Endodermal cell (in vitro differentiated cells): ENCODE data around the gene MCOLN1. TPM values are rescaled to one million over a fixed set of nuclear protein-coding genes. Genes with fewer than 3 reads are reported as not detected.
"Not testable (repeated sequence)": the region's sequence is repeated elsewhere in the genome, so short reads cannot be mapped to it uniquely, and the experiment has no call there.

Experiments used
- DNase-seq: peaks from one replicate; pipeline ENCODE4 v3.0.0-alpha.2; 2017
- H3K27ac ChIP-seq: 2 replicates; pipeline ENCODE4 v1.5.1; 2013; ENCODE audit warnings: mild to moderate bottlenecking, low read depth, low read length, moderate library complexity
- H3K27me3 ChIP-seq: 2 replicates; pipeline ENCODE4 v1.6.1; 2013; ENCODE audit warnings: mild to moderate bottlenecking, low read length, moderate library complexity; ENCODE audit not compliant: insufficient read depth, control insufficient read depth, poor library complexity, severe bottlenecking
- H3K36me3 ChIP-seq: 2 replicates; pipeline ENCODE4 v1.7.0; 2013; ENCODE audit warnings: mild to moderate bottlenecking, low read length, moderate library complexity; ENCODE audit not compliant: control insufficient read depth, insufficient read depth
- H3K4me1 ChIP-seq: one replicate; pipeline ENCODE4 v1.7.0; 2013; ENCODE audit warnings: low read length; ENCODE audit not compliant: control insufficient read depth, insufficient read depth
- H3K4me3 ChIP-seq: 2 replicates; pipeline ENCODE4 v1.5.1; 2013; ENCODE audit warnings: mild to moderate bottlenecking, low read length, moderate library complexity
- H3K9ac ChIP-seq: 2 replicates; pipeline ENCODE4 v1.6.1; 2013; ENCODE audit warnings: mild to moderate bottlenecking, low read length, moderate library complexity; ENCODE audit not compliant: poor library complexity, severe bottlenecking; ENCODE audit errors: extremely low read depth
- H3K9me3 ChIP-seq: 2 replicates; pipeline ENCODE4 v1.6.1; 2013; ENCODE audit warnings: mild to moderate bottlenecking, low read length, moderate library complexity; ENCODE audit not compliant: control insufficient read depth
- H3K27ac Mint-ChIP-seq: 2 replicates; pipeline ENCODE4 v1.8.0; 2020; ENCODE audit warnings: mixed read lengths
- H3K27me3 Mint-ChIP-seq: 2 replicates; pipeline ENCODE4 v1.8.0; 2021; ENCODE audit warnings: mild to moderate bottlenecking, mixed read lengths; ENCODE audit not compliant: insufficient read depth
- H3K36me3 Mint-ChIP-seq: 2 replicates; pipeline ENCODE4 v1.8.0; 2020; ENCODE audit warnings: low read depth, mixed read lengths
- H3K4me1 Mint-ChIP-seq: 2 replicates; pipeline ENCODE4 v1.8.0; 2020; ENCODE audit warnings: mixed read lengths
- H3K4me3 Mint-ChIP-seq: 2 replicates; pipeline ENCODE4 v1.8.0; 2020; ENCODE audit warnings: mild to moderate bottlenecking, moderate library complexity, mixed read lengths
- H3K9me3 Mint-ChIP-seq: 2 replicates; pipeline ENCODE4 v1.8.0; 2020; ENCODE audit warnings: mild to moderate bottlenecking, mixed read lengths
- CTCF ChIP-seq: fragments of 200-600 bp; sonication (generic); conservative IDR thresholded peaks from 2 replicates; pipeline ENCODE4 v1.5.0; 2021; ENCODE audit warnings: antibody characterized with exemption, mild to moderate bottlenecking
- WGBS, 2 experiments: methylation state at CpG; one replicate each; pipeline versions ENCODE4 v1.1.5 to v1.1.7; 2013; ENCODE audit warnings: missing lambda C conversion rate in 2 of 2, mixed read lengths in 1 of 2; ENCODE audit not compliant: insufficient coverage in 1 of 2, insufficient read length in 1 of 2; 5-methylcytosine and 5-hydroxymethylcytosine counted together
- total RNA-seq, 2 donors: library from RNA; stranded (reverse); fragmentation: NEBNext Ultra II Directional in 1 of 2; extraction: Animal tissue kit (Norgen Biotek cat#: 25700) in 1 of 2; gene quantifications; 2 replicates in 1 of 2; 3 replicates in 1 of 2; pipeline ENCODE4 v1.2.1, GENCODE V29; 2021

Gene MCOLN1
- total RNA-seq, 2 donors from 2014 or later, result 18.0 to 21.4 TPM

- Histone ChIP-seq H3K27ac (no peak overlapping the region), H3K36me3 (peaks cover 3% of the 10 kb centered on the region), H3K4me1 (no peaks in the 10 kb centered on the region), H3K4me3 (peak overlapping the region; percentile 95), H3K9me3 (no peaks in the 10 kb centered on the region), H3K27me3 (no peaks in the 10 kb centered on the region), H3K9ac (peak overlapping the region; percentile 90)
- peak; percentile 75 for DNase-seq
- peak overlapping the region; percentile 86 for H3K4me3 Mint-ChIP-seq
- H3K36me3 Mint-ChIP-seq, result peaks cover 24% of the 10 kb centered on the region
- H3K4me1 Mint-ChIP-seq, result peaks cover 4% of the 10 kb centered on the region
- H3K9me3 Mint-ChIP-seq, result no peaks in the 10 kb centered on the region
- 33 to 75% methylated on average over 5 to 30 of the region's 30 CpGs for WGBS, 2 experiments
- no peak for TF ChIP-seq CTCF
- H3K27ac Mint-ChIP-seq, result peak overlapping the region; percentile 62
- no peaks in the 10 kb centered on the region for H3K27me3 Mint-ChIP-seq
Observed at GRCh38 chr19:7535998-7536695, 13.7 kb downstream of the MCOLN1 start.

DNA sequence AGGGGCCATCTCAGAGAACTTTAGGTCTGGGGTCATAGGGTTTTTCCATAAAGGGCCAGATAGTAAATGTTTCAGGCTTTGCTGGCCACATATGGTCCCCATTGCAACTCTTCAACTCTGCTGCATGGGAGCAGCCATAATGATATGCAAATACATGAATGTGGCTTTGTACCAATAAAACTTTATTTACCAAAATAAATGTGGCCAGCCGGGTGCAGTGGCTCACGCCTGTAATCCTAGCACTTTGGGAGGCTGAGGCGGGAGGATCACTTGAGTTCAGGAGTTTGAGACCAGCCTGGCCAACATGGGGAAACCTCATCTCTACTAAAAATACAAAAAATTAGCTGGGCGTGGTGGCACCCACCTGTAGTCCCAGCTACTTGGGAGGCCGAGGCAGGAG, 16.6 kb downstream of the MCOLN1 start:
- peaks cover 22% of the 10 kb centered on the region for H3K36me3 ChIP-seq
- H3K4me1 Mint-ChIP-seq, H3K27ac Mint-ChIP-seq, H3K4me3 Mint-ChIP-seq, H3K27me3 ChIP-seq, H3K4me1 ChIP-seq, H3K9ac ChIP-seq, H3K27me3 Mint-ChIP-seq, H3K9me3 Mint-ChIP-seq, H3K9me3 ChIP-seq, H3K27ac ChIP-seq, H3K4me3 ChIP-seq, DNase-seq: not testable (repeated sequence)
- H3K36me3 Mint-ChIP-seq, result peaks cover 40% of the 10 kb centered on the region
- 92 to 98% methylated on average over 3 to 5 of the region's 5 CpGs for WGBS, 2 experiments

DNA sequence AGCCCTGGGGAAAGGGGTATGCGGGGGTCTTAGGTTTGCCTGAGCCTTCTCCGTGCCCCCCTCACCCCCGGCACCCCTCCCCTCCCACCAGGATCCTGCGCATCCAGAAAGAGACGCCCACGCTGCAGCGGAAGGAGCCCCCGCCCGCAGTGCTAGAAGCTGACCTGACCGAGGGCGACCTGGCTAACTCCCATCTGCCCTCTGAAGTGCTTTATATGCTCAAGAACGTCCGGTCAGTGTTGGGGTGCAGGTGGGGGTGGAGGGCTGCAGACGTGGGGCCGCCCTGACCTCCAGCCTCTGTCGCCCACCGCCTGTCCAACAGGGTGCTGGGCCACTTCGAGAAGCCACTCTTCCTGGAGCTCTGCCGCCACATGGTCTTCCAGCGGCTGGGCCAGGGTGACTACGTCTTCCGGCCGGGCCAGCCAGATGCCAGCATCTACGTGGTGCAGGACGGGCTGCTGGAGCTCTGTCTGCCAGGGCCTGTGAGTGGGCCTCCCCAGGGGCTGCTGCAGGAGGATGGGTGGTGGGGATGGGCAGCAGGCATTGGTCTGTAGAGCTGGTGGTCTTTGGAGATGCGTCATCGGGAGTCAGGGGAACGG, 17.5 kb downstream of the MCOLN1 start:
- no peak for DNase-seq
- TF ChIP-seq CTCF, result no peak
- 94 to 95% methylated on average over 8 to 27 of the region's 28 CpGs for WGBS, 2 experiments

More for the DNA sequence above, 17.5 kb downstream of the MCOLN1 start:
- Histone ChIP-seq H3K4me3 (no peak overlapping the region), H3K9ac (no peak overlapping the region), H3K4me1 (no peaks in the 10 kb centered on the region), H3K9me3 (no peaks in the 10 kb centered on the region), H3K27me3 (no peaks in the 10 kb centered on the region), H3K27ac (no peak overlapping the region), H3K36me3 (peaks cover 22% of the 10 kb centered on the region)
- H3K27me3 Mint-ChIP-seq, result no peaks in the 10 kb centered on the region
- no peak overlapping the region for H3K4me3 Mint-ChIP-seq
- peak overlapping the region; percentile 29 for H3K27ac Mint-ChIP-seq
- peaks cover 7% of the 10 kb centered on the region for H3K4me1 Mint-ChIP-seq
- peaks cover 40% of the 10 kb centered on the region for H3K36me3 Mint-ChIP-seq
- no peaks in the 10 kb centered on the region for H3K9me3 Mint-ChIP-seq
